ENCODE data around the gene PRKG1.
"Not testable (repeated sequence)": the region's sequence is repeated elsewhere in the genome, so short reads cannot be mapped to it uniquely, and the experiment has no call there.

The PRKG1 gene

GRCh38 chr10:51325649-51326048, 251.4 kb downstream of the PRKG1 start:
- no peaks in the 10 kb centered on the region for H3K27me3 ChIP-seq (ENCODE audit: insufficient read depth, low read length)
- no peaks in the 10 kb centered on the region for H3K4me1 ChIP-seq (ENCODE audit: insufficient read depth, low read length)
- H3K36me3 ChIP-seq (ENCODE audit: insufficient read depth, low read length): no peaks in the 10 kb centered on the region
- H3K9me3 ChIP-seq (ENCODE audit: low read length): no peaks in the 10 kb centered on the region
- no peak overlapping the region for H2AFZ ChIP-seq (ENCODE audit: low read depth, low read length)
- H3K4me3 ChIP-seq (ENCODE audit: low read length): no peak overlapping the region

DNA sequence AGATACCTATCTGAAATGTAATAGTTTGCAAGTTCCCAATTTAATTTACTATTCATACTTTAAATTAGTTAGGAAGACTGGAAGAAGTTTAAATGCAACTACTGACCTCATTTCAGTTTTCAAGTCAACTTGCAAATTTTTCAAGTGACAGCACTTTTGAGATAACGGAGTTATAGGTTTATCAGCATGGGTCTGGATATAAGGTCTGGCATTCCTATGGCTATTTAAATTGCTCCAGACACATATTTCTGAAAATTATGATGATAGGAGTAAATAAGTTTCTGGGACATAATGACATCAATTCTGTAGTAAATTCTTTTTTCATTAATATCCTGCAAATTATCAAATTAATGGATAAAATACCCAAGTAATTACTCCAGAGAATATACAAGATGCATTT, 251.9 kb downstream of the PRKG1 start:
- H2AFZ ChIP-seq (ENCODE audit: low read depth, low read length): no peak overlapping the region
- no peak overlapping the region for H3K4me3 ChIP-seq (ENCODE audit: low read length)
- no peaks in the 10 kb centered on the region for H3K36me3 ChIP-seq (ENCODE audit: insufficient read depth, low read length)
- H3K9me3 ChIP-seq (ENCODE audit: low read length): no peaks in the 10 kb centered on the region
- H3K27me3 ChIP-seq (ENCODE audit: insufficient read depth, low read length): no peaks in the 10 kb centered on the region
- no peaks in the 10 kb centered on the region for H3K4me1 ChIP-seq (ENCODE audit: insufficient read depth, low read length)

DNA sequence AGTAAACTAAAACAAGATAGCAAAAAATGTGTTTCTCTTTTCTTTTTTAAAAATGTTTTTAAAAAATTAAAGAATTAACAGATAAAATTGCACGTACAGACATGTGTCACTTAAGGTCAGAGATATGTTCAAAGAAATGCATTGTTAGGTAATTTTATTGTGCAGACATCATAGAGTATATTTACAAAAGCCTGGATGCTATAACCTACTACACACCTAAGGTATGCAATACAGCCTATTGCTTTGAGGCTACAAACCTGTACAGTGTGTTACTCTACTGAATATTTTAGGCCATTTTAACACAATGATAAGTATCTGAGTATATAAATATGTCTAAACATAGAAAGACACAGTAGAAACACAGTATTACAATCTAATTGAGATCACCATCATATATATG, 253.1 kb downstream of the PRKG1 start:
- no peaks in the 10 kb centered on the region for H3K4me1 ChIP-seq (ENCODE audit: insufficient read depth, low read length)
- H3K36me3 ChIP-seq (ENCODE audit: insufficient read depth, low read length): no peaks in the 10 kb centered on the region
- no peak overlapping the region for H2AFZ ChIP-seq (ENCODE audit: low read depth, low read length)
- H3K4me3 ChIP-seq (ENCODE audit: low read length): no peak overlapping the region
- no peaks in the 10 kb centered on the region for H3K9me3 ChIP-seq (ENCODE audit: low read length)
- no peaks in the 10 kb centered on the region for H3K27me3 ChIP-seq (ENCODE audit: insufficient read depth, low read length)

- Histone ChIP-seq H3K36me3 (ENCODE audit: insufficient read depth, low read length) (no peaks in the 10 kb centered on the region), H3K4me1 (ENCODE audit: insufficient read depth, low read length) (no peaks in the 10 kb centered on the region), H2AFZ (ENCODE audit: low read depth, low read length) (no peak overlapping the region), H3K4me3 (ENCODE audit: low read length) (no peak overlapping the region), H3K27me3 (ENCODE audit: insufficient read depth, low read length) (no peaks in the 10 kb centered on the region), H3K9me3 (ENCODE audit: low read length) (no peaks in the 10 kb centered on the region)
These were observed 266.1 kb downstream of the PRKG1 start for GRCh38 chr10:51340366-51340765.

GRCh38 chr10:51340845-51341610, 266.7 kb downstream of the PRKG1 start:
- no peaks in the 10 kb centered on the region for H3K9me3 ChIP-seq (ENCODE audit: low read length)
- no peak overlapping the region for H2AFZ ChIP-seq (ENCODE audit: low read depth, low read length)
- no peaks in the 10 kb centered on the region for H3K36me3 ChIP-seq (ENCODE audit: insufficient read depth, low read length)
- H3K4me3 ChIP-seq (ENCODE audit: low read length): no peak overlapping the region
- H3K4me1 ChIP-seq (ENCODE audit: insufficient read depth, low read length): no peaks in the 10 kb centered on the region
- H3K27me3 ChIP-seq (ENCODE audit: insufficient read depth, low read length): no peaks in the 10 kb centered on the region

DNA sequence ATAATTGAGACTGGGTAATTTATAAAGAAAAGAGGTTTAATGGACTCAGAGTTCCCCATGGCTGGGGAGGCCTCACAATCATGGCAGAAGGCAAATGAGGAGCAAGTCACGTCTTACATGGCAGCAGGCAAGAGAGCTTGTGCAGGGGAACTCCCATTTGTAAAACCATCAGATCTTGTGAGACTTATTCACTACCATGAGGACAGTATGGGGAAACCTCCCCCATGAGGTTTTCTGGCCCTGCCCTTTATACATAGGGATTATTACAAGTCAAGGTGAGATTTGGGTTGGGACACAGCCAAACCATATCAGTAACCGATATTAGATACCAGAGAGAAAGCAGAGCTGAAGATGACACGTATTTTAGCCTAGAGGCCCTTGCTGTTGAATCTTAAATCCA, 267.5 kb downstream of the PRKG1 start:
- not testable (repeated sequence) for H3K4me3 ChIP-seq (ENCODE audit: low read length); H3K27me3 ChIP-seq (ENCODE audit: insufficient read depth, low read length); H2AFZ ChIP-seq (ENCODE audit: low read depth, low read length); H3K36me3 ChIP-seq (ENCODE audit: insufficient read depth, low read length); H3K4me1 ChIP-seq (ENCODE audit: insufficient read depth, low read length); H3K9me3 ChIP-seq (ENCODE audit: low read length)

GRCh38 chr10:51342381-51342780, 268.1 kb downstream of the PRKG1 start:
- Histone ChIP-seq H2AFZ (ENCODE audit: low read depth, low read length) (no peak overlapping the region), H3K9me3 (ENCODE audit: low read length) (no peaks in the 10 kb centered on the region), H3K4me3 (ENCODE audit: low read length) (no peak overlapping the region), H3K27me3 (ENCODE audit: insufficient read depth, low read length) (no peaks in the 10 kb centered on the region), H3K4me1 (ENCODE audit: insufficient read depth, low read length) (no peaks in the 10 kb centered on the region), H3K36me3 (ENCODE audit: insufficient read depth, low read length) (no peaks in the 10 kb centered on the region)

GRCh38 chr10:51343391-51343790, 269.1 kb downstream of the PRKG1 start:
- Histone ChIP-seq H2AFZ (ENCODE audit: low read depth, low read length) (no peak overlapping the region), H3K27me3 (ENCODE audit: insufficient read depth, low read length) (no peaks in the 10 kb centered on the region), H3K4me3 (ENCODE audit: low read length) (no peak overlapping the region), H3K36me3 (ENCODE audit: insufficient read depth, low read length) (no peaks in the 10 kb centered on the region), H3K9me3 (ENCODE audit: low read length) (no peaks in the 10 kb centered on the region), H3K4me1 (ENCODE audit: insufficient read depth, low read length) (no peaks in the 10 kb centered on the region)

GRCh38 chr10:51344371-51344770, 270.1 kb downstream of the PRKG1 start:
- H3K4me3 ChIP-seq (ENCODE audit: low read length): no peak overlapping the region
- H2AFZ ChIP-seq (ENCODE audit: low read depth, low read length): no peak overlapping the region
- H3K4me1 ChIP-seq (ENCODE audit: insufficient read depth, low read length): no peaks in the 10 kb centered on the region
- no peaks in the 10 kb centered on the region for H3K9me3 ChIP-seq (ENCODE audit: low read length)
- no peaks in the 10 kb centered on the region for H3K36me3 ChIP-seq (ENCODE audit: insufficient read depth, low read length)
- H3K27me3 ChIP-seq (ENCODE audit: insufficient read depth, low read length): no peaks in the 10 kb centered on the region

DNA sequence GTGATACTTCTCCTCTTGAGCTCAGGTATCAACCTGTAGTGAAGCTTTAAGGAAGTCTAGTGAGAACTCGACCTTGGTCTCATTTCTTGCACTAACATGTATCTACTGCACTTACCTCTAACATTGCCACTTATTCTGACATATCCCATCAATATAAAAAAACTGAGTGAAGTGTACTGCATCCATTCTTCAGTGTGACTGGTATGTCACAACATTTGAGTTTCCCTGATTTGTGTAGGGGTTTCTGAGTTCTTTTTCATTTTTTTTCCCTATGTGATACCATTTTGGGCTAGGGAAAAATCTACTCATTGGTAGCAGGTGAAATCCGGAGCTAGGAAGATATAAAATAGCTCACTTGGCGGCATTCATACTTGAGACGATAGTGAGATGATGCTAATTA, 274.3 kb downstream of the PRKG1 start:
- Histone ChIP-seq H3K4me3 (ENCODE audit: low read length) (no peak overlapping the region), H2AFZ (ENCODE audit: low read depth, low read length) (no peak overlapping the region), H3K4me1 (ENCODE audit: insufficient read depth, low read length) (no peaks in the 10 kb centered on the region), H3K9me3 (ENCODE audit: low read length) (no peaks in the 10 kb centered on the region), H3K27me3 (ENCODE audit: insufficient read depth, low read length) (no peaks in the 10 kb centered on the region), H3K36me3 (ENCODE audit: insufficient read depth, low read length) (no peaks in the 10 kb centered on the region)

DNA sequence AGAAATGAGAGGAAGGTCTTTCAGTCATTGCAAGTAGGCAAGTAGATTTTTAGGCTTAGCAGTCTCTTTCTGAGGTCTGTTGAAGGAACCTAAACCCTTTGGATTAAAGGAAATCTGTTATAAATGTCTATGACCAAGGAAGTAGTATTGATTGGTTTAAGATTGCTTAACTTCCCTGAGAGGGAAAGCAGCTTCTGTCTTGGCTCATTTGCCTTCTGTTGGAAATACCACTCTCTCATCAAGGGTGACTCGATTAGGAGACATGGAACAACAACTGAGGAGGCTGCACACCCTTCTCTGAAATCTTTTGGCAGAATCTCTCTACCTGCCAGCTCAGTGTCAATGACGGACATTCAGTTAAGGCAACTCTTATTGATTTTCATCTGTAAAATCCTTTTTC, 282.9 kb downstream of the PRKG1 start:
- Histone ChIP-seq H3K9me3 (ENCODE audit: low read length) (no peaks in the 10 kb centered on the region), H2AFZ (ENCODE audit: low read depth, low read length) (no peak overlapping the region), H3K27me3 (ENCODE audit: insufficient read depth, low read length) (no peaks in the 10 kb centered on the region), H3K4me3 (ENCODE audit: low read length) (no peak overlapping the region), H3K36me3 (ENCODE audit: insufficient read depth, low read length) (no peaks in the 10 kb centered on the region), H3K4me1 (ENCODE audit: insufficient read depth, low read length) (no peaks in the 10 kb centered on the region)

DNA sequence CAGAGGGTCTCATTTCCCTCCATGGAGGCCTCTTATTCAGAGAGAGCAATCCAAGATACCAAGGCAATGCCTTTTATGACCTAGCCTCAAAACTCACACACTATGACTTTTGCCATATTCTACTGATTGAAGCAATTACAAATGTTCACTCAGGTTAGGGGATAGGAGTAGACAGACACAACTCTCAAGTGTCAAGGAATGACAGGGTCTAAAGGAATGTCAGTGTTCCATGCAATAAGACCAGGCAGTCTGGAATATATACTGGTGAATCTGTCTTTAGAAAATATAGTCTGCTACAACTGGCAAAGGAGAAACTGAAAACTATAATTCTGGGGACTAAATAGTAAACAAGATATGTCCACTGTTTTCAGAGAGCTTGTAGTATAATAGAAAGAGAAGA, 283.9 kb downstream of the PRKG1 start:
- H3K4me1 ChIP-seq (ENCODE audit: insufficient read depth, low read length): no peaks in the 10 kb centered on the region
- no peak overlapping the region for H3K4me3 ChIP-seq (ENCODE audit: low read length)
- H3K27me3 ChIP-seq (ENCODE audit: insufficient read depth, low read length): no peaks in the 10 kb centered on the region
- H2AFZ ChIP-seq (ENCODE audit: low read depth, low read length): no peak overlapping the region
- no peaks in the 10 kb centered on the region for H3K9me3 ChIP-seq (ENCODE audit: low read length)
- H3K36me3 ChIP-seq (ENCODE audit: insufficient read depth, low read length): no peaks in the 10 kb centered on the region

DNA sequence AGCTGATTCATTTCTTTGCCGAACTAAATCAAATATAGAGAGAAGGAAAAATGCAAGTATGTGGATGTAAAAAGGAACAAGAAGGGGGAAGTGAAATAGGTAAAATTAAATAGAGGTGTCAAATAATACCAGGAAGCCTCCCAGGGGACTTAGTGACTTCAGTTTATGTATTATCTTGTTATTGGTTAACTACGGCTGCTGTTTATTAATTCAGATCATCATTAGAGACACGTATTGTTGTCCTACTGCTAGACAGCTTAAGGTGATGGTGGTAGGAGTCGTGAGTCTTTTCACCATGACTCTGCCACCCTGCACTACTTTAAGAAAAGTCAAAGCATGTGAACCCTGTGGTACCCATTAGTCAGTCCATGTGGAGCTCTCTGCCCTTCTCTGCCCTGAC, 289.1 kb downstream of the PRKG1 start:
- H3K27me3 ChIP-seq (ENCODE audit: insufficient read depth, low read length): no peaks in the 10 kb centered on the region
- H2AFZ ChIP-seq (ENCODE audit: low read depth, low read length): no peak overlapping the region
- no peak overlapping the region for H3K4me3 ChIP-seq (ENCODE audit: low read length)
- no peaks in the 10 kb centered on the region for H3K9me3 ChIP-seq (ENCODE audit: low read length)
- no peaks in the 10 kb centered on the region for H3K36me3 ChIP-seq (ENCODE audit: insufficient read depth, low read length)
- H3K4me1 ChIP-seq (ENCODE audit: insufficient read depth, low read length): no peaks in the 10 kb centered on the region

- Histone ChIP-seq H2AFZ (ENCODE audit: low read depth, low read length) (no peak overlapping the region), H3K36me3 (ENCODE audit: insufficient read depth, low read length) (no peaks in the 10 kb centered on the region), H3K4me1 (ENCODE audit: insufficient read depth, low read length) (no peaks in the 10 kb centered on the region), H3K27me3 (ENCODE audit: insufficient read depth, low read length) (no peaks in the 10 kb centered on the region), H3K9me3 (ENCODE audit: low read length) (no peaks in the 10 kb centered on the region), H3K4me3 (ENCODE audit: low read length) (no peak overlapping the region)
These were observed 290.4 kb downstream of the PRKG1 start for GRCh38 chr10:51364674-51365073.
